GM19468 (cell line): ENCODE results near the gene STX1A.
"Not testable (repeated sequence)": the region's sequence is repeated elsewhere in the genome, so short reads cannot be mapped to it uniquely, and the experiment has no call there.

Experiments used
- ATAC-seq: cut with Tn5 transposase; IDR thresholded peaks from one replicate; pipeline ENCODE4 v1.9.1; 2021; ENCODE audit warnings: mild to moderate bottlenecking, moderate library complexity, moderate number of reproducible peaks; ENCODE audit not compliant: unreplicated experiment; ENCODE audit errors: extremely low read depth

Gene STX1A

GRCh38 chr7:73688288-73688687, 31.2 kb downstream of the STX1A start:
- ATAC-seq = no peak

- no peak for ATAC-seq
Observed at GRCh38 chr7:73685311-73685710, 34.2 kb downstream of the STX1A start.

GRCh38 chr7:73683788-73684693, 35.4 kb downstream of the STX1A start:
- no peak for ATAC-seq

GRCh38 chr7:73683056-73683787, 36.2 kb downstream of the STX1A start, which contains the start of the genes BUD23 and DNAJC30:
TSS of gene BUD23 (plus strand) at chr7:73683597. CDS start at chr7:73683626, 29 bp downstream.
TSS of gene DNAJC30 (minus strand) at chr7:73683453. CDS start at chr7:73683423, 30 bp downstream.
- peak; percentile 47 for ATAC-seq

GRCh38 chr7:73682745-73683055, 36.8 kb downstream of the STX1A start:
- ATAC-seq = no peak

GRCh38 chr7:73681031-73681430, 38.4 kb downstream of the STX1A start:
- ATAC-seq = no peak

GRCh38 chr7:73680501-73680900, 39.0 kb downstream of the STX1A start:
- ATAC-seq = no peak

- ATAC-seq = no peak
Observed at GRCh38 chr7:73679709-73680108, 39.8 kb downstream of the STX1A start.

- ATAC-seq = no peak
Observed at GRCh38 chr7:73678862-73679261, 40.6 kb downstream of the STX1A start.

- ATAC-seq = not testable (repeated sequence)
Observed at GRCh38 chr7:73676062-73676461, 43.4 kb downstream of the STX1A start.

- no peak for ATAC-seq
Observed at GRCh38 chr7:73674468-73675124, 44.9 kb downstream of the STX1A start.

- no peak for ATAC-seq
Observed at GRCh38 chr7:73671857-73672445, 47.5 kb downstream of the STX1A start.

GRCh38 chr7:73671322-73671661, 48.2 kb downstream of the STX1A start:
- no peak for ATAC-seq

GRCh38 chr7:73669858-73670385, 49.5 kb downstream of the STX1A start:
- no peak for ATAC-seq

GRCh38 chr7:73669288-73669701, 50.2 kb downstream of the STX1A start:
- ATAC-seq = no peak

- ATAC-seq = no peak
Observed at GRCh38 chr7:73668886-73669230, 50.6 kb downstream of the STX1A start.

GRCh38 chr7:73668103-73668885, 51.2 kb downstream of the STX1A start:
- ATAC-seq = no peak

- ATAC-seq = peak; percentile 73
Observed at GRCh38 chr7:73667344-73668102, 51.9 kb downstream of the STX1A start, which contains the start of gene VPS37D. TSS of gene VPS37D (plus strand) at chr7:73667831. CDS start at chr7:73667959, 128 bp downstream.

- ATAC-seq = no peak
Observed at GRCh38 chr7:73663033-73663432, 56.4 kb downstream of the STX1A start.
